M059J (cell line): ENCODE measurements around the gene USP8. TPM values are rescaled to one million over a fixed set of nuclear protein-coding genes. Genes with fewer than 3 reads are reported as not detected.
A peak's percentile ranks its signal among the peaks of the same experiment; 100 is the strongest.
"Not testable (repeated sequence)": the region's sequence is repeated elsewhere in the genome, so short reads cannot be mapped to it uniquely, and the experiment has no call there.

Source experiments
- DNase-seq: peaks from one replicate; pipeline ENCODE4 v3.0.0-alpha.2; 2012; ENCODE audit warnings: low read depth
- total RNA-seq: library from RNA; depleted of rRNA; stranded (reverse); fragments of >200 nt; shearing (Covaris generic); gene quantifications from 2 replicates; pipeline ENCODE4 v1.2.3, GENCODE V29; 2014; rRNA removed

The USP8 gene
- 24.6 and 44.1 TPM in 2 replicates for total RNA-seq

DNA sequence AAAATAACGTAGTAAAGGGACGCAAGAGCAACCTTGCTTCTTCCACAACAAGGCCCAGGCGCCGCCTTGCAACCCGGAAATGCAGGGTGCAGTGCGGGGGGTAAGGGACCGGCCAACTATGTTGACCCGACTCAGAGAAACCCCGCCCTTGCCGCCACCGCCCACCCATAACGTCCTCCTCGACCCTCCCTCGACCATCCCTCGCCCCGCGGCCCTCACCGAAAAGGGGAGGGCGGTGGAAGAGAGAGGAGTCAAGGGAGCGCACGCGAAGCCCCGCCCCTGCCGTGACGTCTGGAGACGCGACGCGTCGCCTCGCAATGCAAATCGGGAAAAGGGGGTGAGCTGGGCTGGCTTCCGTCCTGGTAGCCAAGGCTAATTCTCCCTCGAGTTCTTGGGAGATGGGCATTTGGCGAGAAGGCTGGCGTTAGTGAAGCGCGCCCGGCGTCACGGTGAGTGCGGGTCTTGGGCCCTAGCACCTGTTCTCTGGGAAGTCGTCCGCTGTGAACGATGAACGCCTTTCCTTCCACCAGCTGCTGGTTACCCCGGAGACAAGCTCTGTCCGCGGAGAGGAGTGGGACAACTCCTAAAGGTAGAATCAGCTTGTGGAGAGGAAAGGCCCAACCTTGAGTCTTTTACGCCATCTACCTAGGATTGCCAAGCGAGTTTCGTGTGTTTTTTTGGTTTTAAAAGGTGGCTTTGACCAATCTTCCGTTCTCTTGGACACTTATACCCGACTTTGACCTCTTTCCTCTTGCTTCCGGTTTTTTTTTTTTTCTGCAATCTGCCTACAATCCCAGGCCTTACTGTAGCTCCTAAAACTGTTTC is at the start of gene USP8:
TSS of gene USP8 (plus strand) at position 340 of the 825 bp plus-strand sequence. CDS start 14,669 bp downstream, outside the sequence.
- peak; percentile 97 for DNase-seq

DNA sequence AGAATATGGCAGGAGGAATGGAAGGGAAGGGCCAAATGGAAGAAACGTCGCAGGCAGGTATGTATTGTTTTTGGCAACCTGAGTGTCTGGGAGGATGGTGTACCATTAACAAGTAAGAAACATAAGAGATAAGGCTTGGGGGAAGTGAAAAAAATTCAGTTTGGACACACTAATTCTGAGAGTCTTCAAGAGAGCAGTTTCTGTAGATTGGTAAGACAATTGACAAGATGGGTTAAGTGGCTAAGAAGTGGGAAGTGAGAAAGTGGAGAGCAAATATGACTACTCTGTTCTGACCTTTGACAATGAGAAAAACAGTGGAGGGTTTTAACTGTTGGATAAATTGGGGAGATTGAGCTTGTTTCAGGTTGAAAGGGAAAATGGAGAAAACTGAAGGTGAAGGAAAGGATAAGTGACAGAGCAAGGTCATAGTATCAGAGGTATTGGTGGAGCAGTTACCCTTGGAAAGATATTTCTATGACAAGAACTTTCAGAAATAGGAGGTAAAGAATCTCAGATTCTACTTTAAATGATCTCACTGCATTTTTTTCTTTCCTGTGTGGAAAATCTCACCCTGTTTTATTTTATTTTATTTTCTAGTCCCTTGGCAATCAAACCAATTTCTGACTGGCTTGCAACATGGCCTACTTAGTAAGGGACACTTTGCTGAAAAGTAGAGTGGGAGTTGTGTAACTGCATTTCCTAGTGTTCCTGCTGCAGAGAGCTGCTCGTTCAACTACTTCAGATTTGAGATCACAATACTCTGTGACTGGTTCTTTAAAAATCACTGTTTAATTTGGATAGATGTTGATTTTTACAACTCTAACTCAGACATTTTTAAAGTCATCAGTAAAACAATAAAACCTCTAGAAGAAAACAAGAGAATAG is 46.1 kb upstream of the USP8 start:
- DNase-seq: no peak

DNA sequence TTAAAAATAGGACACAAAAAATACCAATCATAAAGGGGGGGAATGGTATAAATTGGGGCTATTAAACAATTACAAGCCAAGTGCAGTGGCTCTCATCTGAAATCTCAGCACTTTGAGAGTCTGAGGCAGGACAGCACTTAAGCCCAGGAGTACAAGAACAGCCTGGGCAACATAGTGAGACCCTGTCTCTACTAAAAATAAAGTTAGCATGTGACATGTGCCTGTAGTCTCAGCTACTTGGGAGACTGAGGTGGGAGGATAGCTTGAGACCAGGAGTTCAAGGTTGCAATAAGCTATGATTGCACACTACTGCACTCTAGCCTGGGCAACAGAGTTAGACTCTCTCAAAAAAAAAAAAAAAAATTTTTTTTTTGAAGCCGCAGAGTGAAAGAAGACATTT is 45.4 kb upstream of the USP8 start:
- DNase-seq: no peak

DNA sequence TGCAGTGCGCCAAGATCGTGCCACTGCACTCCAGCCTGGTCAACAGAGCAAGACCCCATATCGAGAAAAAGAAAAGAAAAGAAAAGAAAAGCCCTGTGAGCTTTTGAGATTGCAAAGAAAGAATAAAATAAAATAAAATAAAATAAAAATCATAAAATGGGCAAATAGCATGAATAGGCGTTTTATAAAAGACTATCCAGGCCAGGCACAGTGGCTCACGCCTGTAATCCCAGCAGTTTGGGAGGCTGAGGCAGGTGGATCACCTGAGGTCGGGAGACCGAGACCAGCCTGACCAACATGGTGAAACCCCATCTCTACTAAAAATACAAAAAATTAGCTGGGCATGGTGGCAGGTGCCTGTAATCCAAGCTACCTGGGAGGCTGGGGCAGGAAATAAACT is 44.8 kb upstream of the USP8 start:
- not testable (repeated sequence) for DNase-seq

DNA sequence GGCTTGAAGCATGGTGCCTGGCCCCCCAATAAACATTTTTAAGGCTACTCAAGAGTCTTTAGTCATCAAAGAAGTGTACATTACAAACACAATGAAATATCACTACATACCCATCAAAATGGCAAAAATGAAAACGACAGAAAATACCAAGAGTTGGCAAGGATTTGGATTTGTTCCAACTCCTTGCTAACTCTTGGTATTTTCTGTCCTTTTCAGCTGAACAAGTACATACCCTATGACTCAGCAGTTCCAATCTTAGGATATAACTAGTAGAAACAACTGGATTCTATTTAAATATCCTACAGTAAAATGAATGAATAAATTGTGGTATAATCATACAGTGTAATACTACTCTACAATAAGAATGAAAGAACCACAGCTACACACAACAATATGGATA is 44.1 kb upstream of the USP8 start:
- DNase-seq: peak; percentile 30

DNA sequence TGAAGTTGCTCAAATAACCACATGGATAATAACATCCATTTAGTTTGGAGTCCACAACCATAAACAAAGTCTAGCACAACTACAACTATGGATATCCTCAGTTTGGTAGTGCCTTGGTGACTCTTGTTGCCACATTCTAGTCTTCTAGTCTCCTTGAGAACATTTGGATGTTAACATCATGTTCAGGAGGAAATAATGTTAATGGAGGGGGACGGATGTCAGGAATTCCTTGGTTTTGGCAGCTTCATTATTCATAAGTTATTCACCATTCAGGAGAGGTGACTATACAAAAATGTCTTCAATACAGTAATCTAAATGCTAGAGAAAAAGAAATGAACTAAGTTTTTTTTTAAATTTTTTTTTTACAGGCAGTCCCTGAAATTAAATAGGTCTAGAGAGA is 42.8 kb upstream of the USP8 start:
- no peak for DNase-seq

DNA sequence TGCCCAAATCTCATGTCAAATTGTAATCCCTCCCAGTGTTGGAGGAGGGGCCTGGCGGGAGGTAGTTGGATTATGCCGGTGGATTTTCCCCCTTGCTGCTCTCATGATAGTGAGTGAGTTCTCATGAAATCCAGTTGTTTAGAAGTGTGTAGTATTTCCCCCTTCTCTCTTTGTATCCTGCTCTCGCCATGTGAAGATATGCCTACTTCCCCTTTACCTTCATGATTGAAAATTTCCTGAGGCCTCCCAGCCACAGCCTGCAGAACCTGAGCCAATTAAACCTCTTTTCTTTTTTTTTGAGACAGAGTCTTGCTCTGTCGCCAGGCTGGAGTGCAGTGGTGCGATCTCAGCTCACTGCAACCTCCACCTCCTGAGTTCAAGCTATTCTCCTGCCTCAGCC is 41.8 kb upstream of the USP8 start:
- not testable (repeated sequence) for DNase-seq

DNA sequence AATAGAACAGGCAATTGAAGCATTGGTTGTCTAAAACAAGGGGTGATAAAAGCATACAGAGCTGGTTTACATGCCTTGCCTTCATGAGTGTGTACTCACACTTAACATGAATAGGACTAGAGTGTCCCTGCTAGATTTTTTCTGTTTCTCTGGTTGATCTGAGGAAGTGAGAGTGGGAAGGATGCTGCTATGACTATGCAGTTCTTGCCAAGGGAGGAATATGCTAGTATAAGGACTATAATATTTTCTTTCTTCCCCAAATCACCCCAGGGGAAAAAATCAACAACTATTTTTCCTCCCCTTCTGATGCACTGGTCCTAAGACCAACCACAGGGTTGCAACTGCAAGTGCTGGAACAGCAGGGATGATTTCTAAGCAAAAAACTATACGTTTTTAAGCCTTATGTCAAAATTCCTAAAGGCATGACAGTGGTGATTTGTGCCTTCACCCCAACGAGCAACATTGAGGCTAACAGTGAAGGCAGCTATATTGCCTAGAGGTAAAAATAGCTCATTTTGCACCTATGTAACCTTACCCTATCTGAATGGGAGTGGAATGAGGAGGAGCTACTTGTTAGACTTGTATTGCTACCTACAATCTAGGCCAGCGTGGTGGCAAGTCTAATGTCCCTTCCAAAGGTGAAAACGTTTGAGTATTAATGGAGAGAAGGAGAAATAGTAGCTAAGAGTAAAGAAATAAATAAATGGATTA is 33.5 kb upstream of the USP8 start:
- DNase-seq: no peak

DNA sequence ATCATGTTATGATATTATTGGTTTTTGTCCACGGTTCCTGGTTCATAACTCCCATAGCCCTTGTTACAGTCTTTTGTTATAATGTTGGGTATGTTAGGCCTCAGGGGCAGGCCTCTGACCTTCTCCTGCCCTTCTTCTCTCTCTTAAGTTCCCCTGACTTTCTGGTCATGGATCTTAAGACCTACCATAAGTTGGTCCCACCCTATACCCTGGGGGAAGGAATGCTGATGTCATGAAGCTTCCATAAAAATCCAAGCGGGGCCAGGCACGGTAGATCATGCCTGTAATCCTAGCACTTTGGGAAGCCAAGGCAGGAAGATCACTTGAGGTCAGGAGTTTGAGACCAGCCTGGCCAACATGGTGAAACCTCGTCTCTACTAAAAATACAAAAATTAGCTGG is 32.6 kb upstream of the USP8 start:
- DNase-seq: not testable (repeated sequence)

DNA sequence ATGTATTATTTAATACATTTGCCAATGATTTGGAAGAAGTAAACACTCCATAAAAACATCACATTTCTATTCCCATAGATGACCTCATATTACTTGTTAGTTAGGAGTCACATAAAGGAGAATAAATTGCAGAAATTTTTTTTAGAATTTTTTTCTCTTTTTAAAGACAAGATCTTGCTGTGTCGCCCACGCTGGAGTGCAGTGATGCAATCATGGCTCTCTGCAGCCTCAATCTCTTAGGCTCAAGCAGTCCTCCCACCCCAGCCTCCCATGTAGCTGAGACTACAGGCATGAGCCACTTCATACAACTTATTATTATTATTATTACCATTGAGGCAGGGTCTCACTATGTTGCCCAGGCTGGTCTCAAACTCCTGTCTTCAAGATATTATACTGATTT is 12.3 kb upstream of the USP8 start:
- DNase-seq: no peak

DNA sequence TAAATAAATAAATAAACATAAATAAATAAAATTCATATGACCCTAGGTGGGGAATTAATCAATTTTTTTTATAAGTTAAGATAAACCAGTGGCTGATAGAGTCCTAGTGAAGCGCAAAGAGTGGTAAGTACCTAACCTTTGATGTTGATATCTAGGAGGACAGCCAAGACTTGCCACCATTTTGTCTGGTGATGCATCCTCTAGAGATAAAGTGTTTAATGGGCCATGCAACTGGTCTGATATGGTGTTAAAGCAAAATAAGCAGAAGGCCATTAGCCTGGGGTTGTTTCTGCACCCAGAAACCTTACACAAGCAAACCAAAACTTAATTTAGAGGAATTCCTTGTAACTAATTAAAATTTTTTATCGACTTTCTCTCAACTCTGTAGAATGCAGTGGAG is 9.6 kb upstream of the USP8 start:
- DNase-seq: no peak

DNA sequence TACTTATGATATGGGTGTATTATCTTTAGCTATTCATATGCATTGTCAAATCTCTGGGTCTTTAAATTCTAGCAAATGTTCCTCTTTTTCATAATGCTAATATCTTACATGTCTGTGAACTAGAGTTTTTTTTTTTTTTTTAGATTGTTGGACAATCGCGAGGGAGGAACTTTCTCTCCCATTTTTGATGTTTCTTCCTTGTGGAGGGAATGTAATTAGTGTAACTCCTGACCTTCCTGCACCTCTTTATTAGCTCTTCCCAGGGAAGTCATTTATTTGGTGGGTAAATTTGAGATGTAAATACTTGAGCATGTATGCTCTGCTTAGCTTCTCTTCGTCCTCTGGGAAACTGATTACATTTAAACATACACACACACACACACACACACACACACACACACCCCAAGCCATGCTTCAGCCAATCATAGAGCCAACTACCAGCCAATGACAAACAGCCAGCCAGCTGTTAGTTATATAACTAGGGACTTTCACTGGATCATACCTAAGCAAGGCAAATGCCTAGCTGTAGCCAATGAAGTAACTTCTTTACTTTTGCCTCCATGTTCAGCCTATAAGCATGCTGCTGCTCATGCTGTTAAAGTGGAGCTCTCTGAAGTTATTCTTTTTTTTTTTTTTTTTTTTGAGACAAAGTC is 8.3 kb upstream of the USP8 start:
- no peak for DNase-seq

DNA sequence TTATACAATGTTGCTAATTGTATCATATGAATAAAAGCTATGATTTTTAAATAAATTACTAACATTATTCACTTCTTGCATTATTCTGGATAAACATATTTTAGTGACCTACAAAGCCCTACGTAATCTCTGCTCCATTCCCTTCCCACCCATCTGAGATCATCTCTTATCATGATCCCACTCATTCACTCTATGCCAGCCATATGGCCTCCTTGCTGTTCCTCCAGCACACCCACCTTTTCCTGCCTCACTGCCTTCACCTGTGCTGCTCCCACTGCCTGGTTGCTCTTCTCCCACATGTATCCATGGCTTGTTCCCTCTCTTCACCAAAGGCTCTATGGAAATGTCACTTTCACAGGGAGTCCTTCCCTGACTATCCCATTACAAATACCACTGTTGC is 7.3 kb upstream of the USP8 start:
- DNase-seq: no peak

DNA sequence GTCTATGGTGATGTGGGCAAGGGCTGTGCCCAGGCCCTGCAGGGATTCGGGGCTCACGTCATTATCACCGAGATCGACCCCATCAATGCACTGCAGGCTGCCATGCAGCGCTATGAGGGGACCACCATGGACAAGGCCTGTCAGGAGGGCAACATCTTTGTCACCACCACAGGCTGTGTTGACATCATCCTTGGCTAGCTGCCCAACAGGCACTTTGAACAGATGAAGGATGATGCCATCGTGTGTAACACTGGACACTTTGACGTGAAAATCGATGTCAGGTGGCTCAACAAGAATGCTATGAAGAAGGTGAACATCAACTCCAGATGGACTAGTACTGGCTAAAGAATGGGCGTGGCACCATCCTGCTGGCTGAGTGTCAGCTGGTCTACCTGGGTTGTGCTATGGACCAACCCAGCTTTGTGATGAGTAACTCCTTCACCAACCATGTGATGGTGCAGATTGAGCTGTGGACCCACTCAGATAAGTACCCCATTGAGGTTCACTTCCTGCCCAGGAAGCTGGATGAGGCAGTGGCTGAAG is 6.1 kb upstream of the USP8 start:
- peak; percentile 19 for DNase-seq

DNA sequence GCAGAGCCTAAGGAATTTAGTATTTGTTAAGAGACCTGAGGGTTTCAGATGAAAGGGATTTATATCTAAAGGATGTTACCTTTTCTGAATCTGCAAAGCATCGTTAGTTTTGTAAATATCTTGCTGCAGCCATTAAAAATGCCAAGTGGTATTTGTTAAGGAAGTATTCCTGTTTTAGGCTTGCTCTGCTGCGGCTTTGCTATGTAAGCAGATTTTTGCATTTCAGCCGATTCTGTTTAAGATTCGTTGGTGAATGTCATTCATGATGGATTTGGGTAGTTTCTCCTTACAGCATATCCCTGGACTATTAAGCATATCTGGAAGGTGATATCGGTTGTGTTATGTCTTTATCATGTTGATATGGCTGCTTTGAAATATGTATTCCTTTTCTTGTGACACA is 1.0 kb downstream of the USP8 start:
- no peak for DNase-seq

DNA sequence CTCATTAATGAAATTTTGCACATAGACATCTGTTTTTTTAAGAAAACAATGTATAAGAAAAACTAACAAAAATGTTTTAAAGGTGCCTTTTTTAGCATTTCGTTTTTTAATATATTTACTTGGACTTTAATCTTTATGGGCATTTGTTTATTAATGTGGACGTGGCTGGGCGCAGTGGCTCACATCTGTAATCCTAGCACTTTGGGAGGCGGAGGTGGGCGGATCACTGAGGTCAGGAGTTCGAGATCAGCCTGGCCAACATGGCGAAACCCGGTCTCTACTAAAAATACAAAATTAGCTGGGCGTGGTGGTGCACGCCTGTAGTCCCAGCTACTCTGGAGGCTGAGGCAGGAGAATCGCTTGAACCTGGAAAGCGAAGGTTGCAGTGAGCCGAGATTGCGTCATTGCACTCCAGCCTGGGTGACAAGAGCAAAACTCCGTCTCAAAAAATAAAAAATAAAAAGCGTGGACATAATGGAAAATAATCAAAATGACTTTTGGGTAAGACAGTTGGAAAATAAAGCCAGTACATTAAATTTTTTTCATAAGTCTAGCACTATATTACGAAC is 1.6 kb downstream of the USP8 start:
- not testable (repeated sequence) for DNase-seq

DNA sequence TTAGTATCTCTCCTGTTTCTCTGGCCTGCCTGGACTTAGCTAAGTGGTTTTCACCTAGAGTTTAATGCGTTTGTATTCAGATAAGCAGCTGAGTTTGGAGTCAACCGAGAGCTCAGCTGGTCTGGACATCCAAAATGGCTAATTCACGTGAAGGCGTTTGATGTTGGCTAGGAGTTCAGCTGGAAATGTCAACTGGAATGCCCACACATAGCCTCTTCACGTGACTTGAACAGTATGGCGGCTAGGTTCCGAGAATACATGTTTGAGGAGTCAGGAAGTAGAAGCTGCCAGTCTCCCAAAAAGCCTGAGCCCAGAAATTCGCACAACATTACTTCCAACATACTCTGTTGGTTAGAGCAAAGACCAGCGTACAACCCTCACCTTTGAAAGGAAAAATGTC is 2.2 kb downstream of the USP8 start:
- DNase-seq: no peak

DNA sequence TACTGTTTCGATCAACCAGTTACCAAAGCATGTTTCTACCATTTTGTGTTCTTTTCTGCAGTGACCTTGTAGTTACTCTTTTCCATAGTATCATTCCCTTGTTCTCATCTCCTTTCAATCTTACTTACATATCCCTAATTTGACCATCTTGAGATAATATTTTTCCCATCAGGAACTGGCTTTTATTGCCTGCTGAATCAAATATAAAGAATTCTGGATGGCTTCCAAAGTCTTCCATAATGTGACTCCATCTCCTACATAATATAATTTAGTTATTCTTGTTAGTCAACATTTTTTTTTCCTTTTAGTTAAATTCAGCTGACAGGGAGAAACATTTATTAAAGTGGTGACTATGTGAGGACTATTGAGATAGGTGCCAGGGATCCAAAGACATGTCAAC is 7.0 kb downstream of the USP8 start:
- no peak for DNase-seq

DNA sequence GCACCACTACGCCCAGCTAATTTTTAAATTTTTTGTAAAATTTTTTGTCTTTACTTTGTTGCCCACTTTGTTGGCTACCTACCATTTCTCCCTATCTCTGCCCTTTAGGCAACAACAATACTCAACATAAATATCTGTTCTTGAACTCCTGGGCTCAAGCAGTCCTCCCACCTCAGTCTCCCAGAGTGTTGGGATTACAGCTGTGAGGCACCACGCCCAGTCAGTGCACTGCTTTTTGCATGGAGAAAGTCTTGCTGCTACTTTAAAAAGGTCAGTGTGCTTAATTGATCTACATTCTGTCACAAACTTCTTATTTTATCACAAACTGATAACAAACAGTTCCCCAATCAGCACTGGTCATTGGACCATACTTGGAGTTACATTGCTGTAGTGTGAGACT is 8.0 kb downstream of the USP8 start:
- no peak for DNase-seq

DNA sequence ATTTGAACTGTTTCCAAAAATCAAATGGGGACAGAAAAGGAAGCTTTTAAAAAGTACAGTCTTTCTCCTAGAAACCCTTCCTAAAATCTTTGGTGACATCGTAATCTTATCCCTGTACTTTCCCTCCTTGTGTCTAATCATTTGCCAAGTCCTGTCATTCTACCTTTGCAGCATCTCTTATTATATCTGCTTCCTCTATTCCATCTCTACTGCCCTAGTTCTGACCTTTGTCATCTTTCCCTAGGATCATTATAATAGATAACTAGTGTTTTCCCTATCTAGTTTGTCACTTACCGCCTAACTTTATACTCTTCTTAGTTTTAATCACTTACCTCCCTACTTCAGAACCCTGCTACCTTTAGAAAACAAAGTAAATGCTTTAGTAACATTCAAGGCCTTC is 11.6 kb downstream of the USP8 start:
- no peak for DNase-seq

DNA sequence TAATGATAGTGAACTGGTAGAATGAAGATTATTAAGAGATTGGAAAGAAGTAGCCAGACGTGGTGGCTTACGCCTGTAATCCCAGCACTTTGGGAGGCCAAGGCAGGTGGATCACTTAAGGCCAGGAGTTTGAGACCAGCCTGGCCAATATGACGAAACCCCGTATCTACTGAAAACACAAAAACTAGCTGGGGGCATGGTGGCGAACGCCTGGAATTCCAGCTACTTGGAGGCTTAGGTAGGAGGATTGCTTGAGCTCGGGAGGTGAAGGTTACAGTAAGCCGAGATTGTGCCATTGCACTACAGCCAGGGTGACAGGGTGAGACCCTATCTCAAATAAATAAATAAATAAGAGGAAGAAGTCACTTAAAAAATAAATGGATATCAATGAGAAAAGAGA is 14.0 kb downstream of the USP8 start:
- no peak for DNase-seq
